HepG2 (cell line): ENCODE results near the gene TBX15. TPM values are rescaled to one million over a fixed set of nuclear protein-coding genes. Genes with fewer than 3 reads are reported as not detected.

Experiments
- polyA plus RNA-seq, 8 experiments: library from polyadenylated mRNA; depleted of rRNA in 3 of 8; stranded (reverse) in 7 of 8; unstranded in 1 of 8; fragments of >200 nt; fragmentation: Illumina TruSeq in 4 of 8; extraction: Trizol in 4 of 8; gene quantifications; 2 replicates each; pipeline versions ENCODE4 v1.2.1 to v1.2.3, GENCODE V29; 2011 to 2016; ENCODE audit warnings: low read depth in 4 of 8, missing spikeins in 1 of 8, mixed read lengths in 1 of 8; ENCODE audit not compliant: insufficient read depth in 1 of 8
- small RNA-seq, 3 experiments: library from RNA; depleted of rRNA; stranded (forward); fragments of <200 nt; gene quantifications; one replicate each; pipeline ENCODE3, GENCODE V24; 2012; ENCODE audit warnings: low read depth in 2 of 3, low replicate concordance in 1 of 3; ENCODE audit not compliant: insufficient read length in 3 of 3, insufficient read depth in 2 of 3
- total RNA-seq, 5 experiments: library from RNA; depleted of rRNA; stranded (reverse); fragments of >200 nt; fragmentation: Illumina TruSeq; extraction: Trizol; gene quantifications; 2 replicates each; pipeline ENCODE4 v1.2.3, GENCODE V29; 2016; ENCODE audit warnings: low read depth in 1 of 5
- TF ChIP-seq, protein P1 (sequence below): sonication (generic); formaldehyde crosslinking; conservative IDR thresholded peaks from 2 replicates; pipeline ENCODE4 v1.8.0; 2022; ENCODE audit warnings: missing genetic modification reagents
- TF ChIP-seq, protein P2 (sequence below): sonication (generic); formaldehyde crosslinking; IDR thresholded peaks from 2 replicates; pipeline ENCODE4 v1.4.0; 2020; ENCODE audit warnings: missing genetic modification reagents
- TF ChIP-seq, protein P3 (sequence below): IDR thresholded peaks from 2 replicates; pipeline ENCODE4 v1.6.1; 2016; ENCODE audit warnings: low read depth, borderline replicate concordance

TBX15 gene
- total and polyA plus RNA-seq, 2 of the 13 experiments (the other 11 are each of a cell fraction or from before 2014, with no cell fraction given), result 0.42 to 1.9 TPM

DNA sequence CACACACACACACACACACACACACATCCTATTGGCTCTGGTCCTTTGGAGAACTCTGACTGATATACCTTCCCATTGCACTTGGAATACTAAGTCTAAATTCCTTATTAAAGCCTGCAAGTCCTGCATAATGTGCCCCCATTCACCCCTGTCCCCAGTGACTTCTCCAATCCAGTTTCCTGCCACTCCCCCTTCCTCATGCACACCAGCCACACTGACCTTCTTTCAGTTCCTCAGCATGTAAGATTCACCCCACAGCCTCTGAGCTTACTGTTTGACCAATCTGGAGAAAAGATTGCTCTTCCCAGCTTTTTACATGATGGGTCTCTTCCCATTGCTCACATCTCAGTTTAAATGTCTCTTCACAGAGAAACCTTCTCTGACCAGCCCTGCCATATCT, 146.6 kb downstream of the TBX15 start (continued):
- TF ChIP-seq, protein P1, sequence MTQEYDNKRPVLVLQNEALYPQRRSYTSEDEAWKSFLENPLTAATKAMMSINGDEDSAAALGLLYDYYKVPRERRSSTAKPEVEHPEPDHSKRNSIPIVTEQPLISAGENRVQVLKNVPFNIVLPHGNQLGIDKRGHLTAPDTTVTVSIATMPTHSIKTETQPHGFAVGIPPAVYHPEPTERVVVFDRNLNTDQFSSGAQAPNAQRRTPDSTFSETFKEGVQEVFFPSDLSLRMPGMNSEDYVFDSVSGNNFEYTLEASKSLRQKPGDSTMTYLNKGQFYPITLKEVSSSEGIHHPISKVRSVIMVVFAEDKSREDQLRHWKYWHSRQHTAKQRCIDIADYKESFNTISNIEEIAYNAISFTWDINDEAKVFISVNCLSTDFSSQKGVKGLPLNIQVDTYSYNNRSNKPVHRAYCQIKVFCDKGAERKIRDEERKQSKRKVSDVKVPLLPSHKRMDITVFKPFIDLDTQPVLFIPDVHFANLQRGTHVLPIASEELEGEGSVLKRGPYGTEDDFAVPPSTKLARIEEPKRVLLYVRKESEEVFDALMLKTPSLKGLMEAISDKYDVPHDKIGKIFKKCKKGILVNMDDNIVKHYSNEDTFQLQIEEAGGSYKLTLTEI (CRISPR knock-in tag), result no peak
- TF ChIP-seq, protein P2, sequence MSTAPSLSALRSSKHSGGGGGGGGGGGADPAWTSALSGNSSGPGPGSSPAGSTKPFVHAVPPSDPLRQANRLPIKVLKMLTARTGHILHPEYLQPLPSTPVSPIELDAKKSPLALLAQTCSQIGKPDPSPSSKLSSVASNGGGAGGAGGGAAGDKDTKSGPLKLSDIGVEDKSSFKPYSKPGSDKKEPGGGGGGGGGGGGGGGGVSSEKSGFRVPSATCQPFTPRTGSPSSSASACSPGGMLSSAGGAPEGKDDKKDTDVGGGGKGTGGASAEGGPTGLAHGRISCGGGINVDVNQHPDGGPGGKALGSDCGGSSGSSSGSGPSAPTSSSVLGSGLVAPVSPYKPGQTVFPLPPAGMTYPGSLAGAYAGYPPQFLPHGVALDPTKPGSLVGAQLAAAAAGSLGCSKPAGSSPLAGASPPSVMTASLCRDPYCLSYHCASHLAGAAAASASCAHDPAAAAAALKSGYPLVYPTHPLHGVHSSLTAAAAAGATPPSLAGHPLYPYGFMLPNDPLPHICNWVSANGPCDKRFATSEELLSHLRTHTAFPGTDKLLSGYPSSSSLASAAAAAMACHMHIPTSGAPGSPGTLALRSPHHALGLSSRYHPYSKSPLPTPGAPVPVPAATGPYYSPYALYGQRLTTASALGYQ (CRISPR knock-in tag), result no peak
- TF ChIP-seq, protein P3, sequence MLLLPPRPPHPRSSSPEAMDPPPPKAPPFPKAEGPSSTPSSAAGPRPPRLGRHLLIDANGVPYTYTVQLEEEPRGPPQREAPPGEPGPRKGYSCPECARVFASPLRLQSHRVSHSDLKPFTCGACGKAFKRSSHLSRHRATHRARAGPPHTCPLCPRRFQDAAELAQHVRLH, result no peak

Small RNA genes lying within 50 kb of the gene (small RNA-seq; reads per million reads assigned to genes)
- 0 reads per million in 3 experiments for gene AL139420.2

Other genes with a start within 250 kb of the TBX15 start
- 18.8 and 27.5 TPM in 2 replicates for gene WARS2, start 152.3 kb upstream of the TBX15 start, total RNA-seq (2016; rRNA removed; fragmentation: Illumina TruSeq; extraction: Trizol)
- gene WARS2, start 152.3 kb upstream of the TBX15 start, polyA plus RNA-seq (2011; rRNA removed), result 12.4 and 12.9 TPM in 2 replicates